Measurements from ENCODE around the gene JDP2.
"Not testable (repeated sequence)": the region's sequence is repeated elsewhere in the genome, so short reads cannot be mapped to it uniquely, and the experiment has no call there.

Gene JDP2

DNA sequence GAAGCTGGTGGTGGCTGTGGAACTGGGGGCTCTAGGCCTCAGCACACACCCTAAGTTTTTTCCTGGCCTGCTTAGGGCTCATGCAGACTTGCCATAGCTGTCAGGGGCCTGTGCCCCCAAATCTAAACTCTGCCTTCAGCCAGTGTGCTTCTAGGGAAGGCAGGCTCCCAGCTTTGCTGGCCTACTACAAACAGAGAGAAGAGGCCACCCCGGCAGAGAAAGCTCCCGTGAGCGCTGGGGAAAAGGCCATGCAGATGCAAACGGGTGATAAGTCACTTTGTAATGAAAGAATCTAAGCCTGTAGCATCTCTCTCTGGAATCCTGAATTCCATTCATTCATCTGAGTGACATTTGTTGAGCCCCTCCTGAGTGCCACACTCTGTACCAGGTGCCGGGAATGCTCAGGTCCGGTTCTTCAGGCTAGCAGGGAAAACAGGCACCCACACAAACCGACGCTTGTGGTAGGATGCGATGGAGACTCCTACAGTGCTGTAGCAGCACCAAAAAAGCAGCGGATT, 29.9 kb downstream of the JDP2 start:
- FAIRE-seq, result no peak

DNA sequence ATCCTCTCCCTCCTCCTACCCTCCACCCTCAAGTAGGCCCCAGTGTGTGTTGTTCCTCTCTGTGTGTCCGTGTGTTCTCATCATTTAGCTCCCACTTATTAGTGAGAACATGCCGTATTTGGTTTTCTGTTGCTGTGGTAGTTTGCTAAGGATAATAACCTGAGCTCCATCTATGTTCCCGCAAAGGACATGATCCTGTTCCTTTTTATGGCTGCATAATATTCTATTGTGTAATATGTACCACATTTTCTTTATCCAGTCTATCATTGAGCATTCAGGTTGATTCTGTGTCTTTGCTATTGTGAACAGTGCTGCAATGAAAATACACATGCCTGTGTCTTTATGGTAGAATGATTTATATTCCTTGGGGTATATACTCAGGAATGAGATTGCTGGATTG, 30.5 kb downstream of the JDP2 start:
- no peak for FAIRE-seq

DNA sequence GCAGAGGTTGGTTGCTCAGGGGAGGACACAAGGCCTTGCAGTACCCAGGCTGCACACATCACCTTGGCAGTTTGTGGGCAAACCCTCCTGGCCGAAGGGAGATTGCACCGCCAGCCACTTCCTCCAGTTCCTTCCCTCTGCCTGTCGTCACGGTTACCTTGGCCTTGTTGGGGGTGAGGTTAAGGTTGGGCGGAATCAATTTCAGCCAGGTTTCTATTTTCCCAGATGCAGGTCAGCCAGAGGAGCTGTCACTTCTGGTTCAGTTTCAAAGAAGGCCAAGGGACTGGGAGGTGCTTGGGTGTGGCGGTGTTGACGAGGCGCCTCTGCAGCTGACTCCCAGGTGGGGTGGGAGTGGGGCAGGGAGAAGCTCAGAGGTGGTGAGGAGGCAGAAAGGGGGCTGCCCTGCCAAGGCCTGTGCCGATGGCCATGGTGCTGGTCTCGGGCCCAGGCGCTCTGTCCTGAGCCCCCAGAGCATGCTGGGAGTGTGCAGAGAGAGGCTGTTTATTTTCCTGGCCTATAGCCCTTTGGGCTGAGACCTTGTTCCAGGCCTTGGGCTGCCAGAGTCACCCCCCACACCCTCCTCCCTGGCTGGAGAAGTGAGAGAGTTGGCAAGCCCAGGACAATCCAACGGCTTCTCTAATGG, 31.4 kb downstream of the JDP2 start:
- FAIRE-seq, result no peak

DNA sequence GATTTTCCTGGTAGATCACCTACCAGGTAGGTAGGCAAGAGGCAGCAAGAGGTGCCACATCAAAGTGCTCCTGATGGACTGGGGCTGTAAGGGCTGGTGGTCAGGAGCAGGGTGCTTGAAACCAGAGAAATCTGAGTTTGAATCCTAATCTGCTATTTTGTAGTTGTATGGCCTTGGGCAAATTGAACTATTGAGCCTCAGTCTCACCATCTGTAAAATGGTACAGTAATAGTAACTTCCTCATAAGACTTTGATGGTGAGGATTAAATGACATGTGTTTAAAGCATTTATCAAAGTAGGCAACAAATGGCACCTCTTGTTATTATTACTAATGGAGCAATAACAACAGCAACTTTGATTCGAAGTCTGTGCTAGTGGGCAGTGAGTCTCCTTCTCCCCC, 32.0 kb downstream of the JDP2 start:
- no peak for FAIRE-seq

DNA sequence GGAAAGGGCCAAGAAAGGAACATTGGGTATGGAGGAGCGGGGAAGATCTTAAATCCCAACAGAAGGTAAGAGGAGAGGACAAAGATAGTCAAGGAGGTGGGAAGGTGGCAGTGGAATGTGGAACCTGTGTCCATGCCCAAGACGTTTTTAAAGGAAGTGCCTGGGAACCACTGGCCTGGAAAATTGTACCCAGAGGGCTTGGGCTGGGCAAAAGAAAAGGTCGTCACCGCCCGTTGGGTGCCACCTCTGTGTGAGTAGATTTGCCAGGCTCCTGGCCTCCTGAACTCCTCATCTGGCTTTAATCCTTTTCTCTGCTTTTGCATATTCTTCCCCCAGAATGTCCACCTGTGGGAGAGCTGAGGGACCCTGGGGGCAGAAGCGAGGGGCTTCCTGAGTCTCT, 32.6 kb downstream of the JDP2 start:
- no peak for FAIRE-seq

DNA sequence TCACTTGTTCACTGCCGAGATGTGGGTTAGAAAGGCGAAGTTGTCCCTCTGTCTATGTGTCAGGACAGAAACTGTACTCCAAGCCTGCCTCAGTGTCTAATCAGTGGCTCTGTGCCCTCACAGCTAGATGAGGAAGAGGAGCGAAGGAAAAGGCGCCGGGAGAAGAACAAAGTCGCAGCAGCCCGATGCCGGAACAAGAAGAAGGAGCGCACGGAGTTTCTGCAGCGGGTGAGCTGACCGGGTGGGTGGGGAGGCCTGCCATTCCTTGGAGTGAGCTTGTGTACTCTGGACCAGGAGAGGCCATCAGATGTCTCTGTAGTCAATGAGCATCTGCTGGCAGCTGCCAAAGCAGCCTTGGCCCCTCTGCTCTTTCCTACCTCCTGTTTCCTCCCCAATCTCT, 33.5 kb downstream of the JDP2 start:
- no peak for FAIRE-seq

DNA sequence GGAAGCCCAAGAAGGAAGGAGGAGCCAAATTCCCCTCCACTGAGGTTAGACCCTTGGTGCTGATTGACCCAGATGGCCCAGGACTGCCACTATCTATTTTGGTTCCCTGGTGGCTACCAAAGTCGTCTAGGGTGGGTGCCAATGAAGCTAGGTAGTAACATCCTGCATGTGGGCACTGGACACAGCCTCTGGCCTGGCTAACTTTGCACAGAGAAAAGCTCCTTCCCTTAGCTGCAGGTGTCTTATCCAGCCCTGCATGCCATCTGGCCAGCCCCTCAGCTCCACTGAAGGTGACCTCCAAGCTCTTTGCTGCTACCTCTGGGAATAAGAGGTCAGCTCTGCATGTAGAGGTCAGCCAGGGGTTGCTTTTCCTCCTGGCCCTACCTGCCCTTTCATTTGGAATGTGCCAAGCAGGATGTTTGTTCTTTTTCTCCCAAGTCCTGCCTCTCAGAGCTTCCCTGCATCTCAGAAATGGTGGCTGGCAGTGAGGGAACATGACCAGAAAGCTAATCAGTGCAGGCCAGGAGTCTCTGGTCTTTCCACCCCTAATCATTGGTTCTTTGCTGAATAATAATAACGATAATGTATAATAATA, 34.0 kb downstream of the JDP2 start:
- no peak for FAIRE-seq

DNA sequence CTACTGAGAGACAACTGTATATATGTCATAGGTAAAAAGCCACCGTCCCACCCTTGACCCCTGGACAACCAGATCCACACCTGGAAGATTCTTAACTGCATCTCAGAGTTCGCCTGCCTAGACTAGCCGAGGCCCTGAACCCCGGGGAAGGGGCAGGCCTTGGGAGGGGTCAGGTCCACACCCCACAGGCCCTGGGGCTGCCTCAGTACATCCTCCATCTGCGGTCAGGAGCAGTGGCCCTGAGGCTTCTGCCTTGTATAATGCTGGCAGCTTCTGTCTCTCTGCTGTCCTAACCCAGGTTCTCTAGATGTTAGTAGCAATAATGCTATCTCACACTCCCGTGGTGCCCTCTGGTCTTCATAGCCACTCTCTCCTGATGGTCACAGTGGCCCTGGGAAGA, 36.8 kb downstream of the JDP2 start:
- no peak for FAIRE-seq

DNA sequence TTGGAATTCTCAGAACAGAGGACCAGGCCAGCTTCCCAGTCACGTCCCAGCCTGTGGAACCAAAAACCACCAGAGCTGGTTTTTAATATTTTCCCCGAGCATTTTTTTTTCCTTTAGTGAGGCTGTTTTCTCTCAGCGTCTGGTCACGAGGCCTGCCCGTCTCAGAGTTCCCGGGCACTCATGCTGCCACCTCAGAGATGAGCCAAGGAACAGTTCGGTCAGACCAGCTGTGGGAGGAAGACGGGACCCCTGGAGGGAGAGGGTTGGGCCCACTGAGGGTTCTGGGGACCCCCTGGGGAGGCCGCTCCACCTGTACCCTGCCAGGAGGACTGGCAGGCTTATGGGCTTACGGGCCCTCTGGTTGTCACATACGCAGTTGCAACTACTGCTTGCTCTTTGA, 39.9 kb downstream of the JDP2 start:
- no peak for FAIRE-seq

DNA sequence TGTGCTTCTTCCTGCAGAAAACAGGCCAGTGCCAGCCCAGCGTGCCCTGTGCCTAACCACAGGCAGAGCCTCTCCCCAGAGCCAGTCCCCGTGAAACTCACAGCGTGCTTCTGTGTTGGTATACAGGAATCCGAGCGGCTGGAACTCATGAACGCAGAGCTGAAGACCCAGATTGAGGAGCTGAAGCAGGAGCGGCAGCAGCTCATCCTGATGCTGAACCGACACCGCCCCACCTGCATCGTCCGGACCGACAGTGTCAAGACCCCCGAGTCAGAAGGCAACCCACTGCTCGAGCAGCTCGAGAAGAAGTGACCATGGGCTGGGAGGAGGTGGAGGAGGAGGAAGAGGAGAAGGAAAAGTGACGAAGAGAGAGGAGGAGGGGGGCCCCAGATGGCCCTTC, 41.3 kb downstream of the JDP2 start:
- no peak for FAIRE-seq

DNA sequence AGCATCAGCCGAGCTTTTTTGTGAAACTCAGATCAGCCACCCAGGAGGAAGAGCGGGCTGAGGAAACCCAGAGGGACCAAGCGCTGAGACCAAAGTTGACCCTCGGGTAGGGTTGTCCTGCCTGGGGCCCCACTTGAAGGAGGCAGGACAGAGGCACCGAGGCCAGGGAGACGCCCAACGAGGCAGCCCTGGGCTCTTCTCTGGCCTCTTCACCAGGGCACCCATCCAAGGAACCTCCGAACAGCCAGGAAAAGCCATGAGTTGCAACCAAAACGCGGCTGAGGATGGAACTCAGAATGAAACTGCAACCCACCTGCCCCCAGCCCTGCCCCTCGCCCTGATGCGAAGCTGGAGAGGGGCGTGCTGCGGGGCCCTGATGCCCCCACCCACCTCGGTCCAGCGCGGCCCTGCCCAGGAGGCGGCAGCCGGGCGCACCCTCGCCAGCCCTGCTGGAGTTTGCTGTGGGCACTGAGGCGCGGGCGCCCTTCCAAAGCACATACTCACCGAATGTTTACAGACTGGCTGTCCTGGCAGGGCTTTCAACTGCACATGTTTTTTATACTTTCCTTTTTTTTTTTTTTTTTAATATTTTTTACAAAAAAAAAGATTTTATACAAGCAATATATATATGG, 41.9 kb downstream of the JDP2 start:
- no peak for FAIRE-seq

DNA sequence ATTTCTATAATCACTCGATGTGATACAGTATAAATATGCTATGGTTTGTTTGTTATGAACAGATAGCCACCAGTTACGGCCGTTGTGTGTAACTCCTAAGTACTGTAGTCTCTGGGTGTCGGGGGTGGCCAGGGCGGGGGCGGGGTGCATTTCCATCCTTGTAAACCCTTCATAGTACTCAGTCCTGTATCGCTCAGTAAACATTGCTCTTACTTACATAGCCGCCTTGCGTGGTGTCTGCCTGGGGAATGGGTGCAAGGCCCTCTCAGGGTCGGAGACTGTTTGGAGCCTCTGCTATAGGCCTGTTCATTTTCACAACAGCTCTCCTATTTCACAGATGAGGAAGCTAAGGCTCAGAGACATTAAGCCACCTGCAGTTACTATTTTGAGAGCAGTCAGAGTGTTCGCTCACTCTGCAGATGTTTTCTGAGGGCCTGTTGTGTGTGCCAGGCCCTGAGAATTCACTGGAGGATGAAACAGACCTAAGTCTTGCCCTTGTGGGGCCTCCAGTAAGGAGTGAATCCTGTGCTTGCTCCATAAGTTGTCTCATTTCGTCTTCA, 42.5 kb downstream of the JDP2 start:
- no peak for FAIRE-seq

DNA sequence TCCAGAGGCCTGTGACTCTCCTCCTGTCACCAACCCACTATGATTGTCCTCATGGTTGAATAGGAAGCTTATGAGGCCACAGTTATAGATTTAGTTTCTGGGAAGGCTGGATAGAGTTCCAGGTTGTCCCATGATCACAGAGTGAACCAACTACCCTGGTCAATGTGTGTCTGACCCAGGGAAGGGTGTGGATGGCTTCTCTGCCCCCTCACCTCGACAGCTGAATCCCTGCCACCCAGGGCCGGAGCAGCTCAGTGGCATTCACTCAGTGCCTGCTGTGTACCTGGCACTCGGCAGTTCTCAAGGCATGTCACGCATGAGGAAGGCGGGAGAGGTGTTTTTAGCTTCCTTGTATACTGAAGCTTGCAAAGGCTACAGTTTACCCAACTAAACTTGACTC, 43.2 kb downstream of the JDP2 start:
- FAIRE-seq, result no peak

DNA sequence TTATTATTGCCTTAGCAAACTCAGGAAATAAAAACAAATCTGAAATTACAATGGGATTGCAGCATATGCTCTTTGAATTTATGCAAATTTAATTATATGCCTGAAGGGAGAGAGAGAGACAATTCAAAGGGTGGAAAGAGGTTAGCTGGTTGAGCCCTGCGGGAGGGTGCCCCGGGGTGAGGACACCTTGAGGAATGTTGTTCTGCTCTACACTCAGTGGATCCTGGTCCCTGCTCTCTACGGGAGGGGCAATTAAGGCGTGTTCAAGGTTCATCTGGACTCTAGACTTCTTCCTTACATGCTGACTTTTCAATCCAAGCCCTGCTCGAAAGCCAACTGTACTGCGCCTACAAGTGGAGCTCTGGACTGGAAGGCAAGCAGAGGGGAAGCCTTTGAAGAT, 46.3 kb downstream of the JDP2 start:
- not testable (repeated sequence) for FAIRE-seq

DNA sequence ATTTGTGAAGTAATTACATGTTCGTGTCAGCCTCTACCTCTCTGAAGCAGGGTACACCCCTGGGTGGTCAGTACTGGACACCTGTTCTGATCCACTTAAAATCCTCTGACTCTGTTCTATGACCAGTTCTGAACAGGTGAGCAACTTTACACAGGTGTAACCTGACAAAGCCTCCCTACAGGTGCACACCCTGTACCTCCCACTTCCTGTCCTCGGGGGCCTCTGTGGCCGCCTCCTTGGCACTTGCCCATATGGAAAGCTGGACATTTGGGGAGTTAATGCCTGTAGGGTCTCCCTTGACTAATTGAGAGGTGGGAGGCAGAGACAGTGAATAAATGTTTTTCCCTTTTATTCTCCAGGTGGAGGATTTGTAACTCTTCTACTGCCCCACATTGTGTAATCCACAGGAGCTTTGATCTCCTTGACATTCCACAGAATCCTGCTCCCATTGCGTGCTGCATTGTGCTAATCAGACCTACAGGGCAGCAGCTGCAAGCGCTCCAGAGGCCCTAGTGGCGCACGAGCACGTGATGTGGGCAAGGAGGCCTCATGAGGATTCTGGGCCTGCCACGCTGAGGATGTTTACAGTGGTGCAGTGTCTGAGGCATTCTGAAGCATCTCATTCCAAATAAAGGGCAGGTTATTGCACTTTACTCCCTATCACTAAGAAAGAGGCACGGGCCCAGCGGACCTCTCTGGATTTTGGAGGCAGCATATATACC, 48.6 kb downstream of the JDP2 start:
- FAIRE-seq, result no peak

DNA sequence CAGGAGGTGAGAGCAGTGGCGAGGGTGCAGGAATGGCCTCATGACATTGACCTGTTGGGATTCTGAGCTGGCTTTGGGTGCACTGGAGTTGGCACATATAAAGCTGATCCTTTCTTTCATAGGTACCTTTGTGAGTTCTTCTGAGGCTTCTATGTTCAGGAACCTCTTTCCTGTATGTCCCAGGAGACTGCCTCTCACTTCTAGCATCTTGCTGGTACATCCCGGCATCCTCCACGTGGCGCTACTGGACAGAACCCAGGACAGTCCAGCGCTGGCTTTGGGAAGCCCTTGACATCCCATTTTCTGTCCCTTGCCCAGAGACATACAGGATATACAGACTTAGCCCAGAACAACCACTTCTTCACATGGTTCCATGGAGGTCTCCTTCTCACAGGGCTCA, 50.1 kb downstream of the JDP2 start:
- no peak for FAIRE-seq

DNA sequence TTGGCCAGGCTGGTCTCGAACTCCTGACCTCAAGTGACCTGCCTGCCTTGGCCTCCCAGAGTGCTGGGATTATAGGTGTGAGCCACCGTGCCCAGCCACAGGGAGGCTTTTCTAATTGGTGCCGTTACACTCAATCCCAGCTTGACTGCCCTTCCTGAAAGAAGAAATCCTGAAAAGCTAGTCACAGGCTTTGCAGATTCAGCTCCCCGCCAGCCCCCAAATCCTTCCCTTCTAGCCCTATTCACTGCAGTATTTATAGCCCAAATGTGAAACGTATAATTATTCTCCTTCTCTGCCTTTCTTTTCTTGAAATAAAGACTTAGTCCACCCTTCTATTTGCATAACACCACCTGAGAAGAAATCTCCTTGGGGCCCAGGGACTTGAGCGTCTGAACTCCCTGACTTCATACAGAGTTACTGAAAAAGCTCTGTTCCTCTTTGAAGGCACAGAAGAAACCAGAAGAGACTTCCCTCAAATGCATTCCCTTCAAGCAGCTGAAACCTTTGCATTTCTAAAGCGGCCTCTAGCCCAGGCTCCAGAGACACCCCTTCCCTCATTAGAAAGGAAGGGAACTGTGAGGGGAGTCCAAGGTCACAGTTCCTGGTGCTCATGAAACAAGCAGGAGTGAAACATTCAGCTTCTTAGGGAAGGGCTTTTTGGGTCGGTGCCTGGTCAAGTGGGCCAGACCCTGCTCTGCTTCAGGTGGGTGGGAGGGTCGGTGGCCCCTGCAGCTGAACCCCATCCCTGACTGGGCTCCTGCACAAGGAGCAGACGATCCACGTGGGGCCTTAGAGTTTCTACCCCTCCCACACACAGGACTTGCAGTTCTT, 52.2 kb downstream of the JDP2 start:
- no peak for FAIRE-seq

DNA sequence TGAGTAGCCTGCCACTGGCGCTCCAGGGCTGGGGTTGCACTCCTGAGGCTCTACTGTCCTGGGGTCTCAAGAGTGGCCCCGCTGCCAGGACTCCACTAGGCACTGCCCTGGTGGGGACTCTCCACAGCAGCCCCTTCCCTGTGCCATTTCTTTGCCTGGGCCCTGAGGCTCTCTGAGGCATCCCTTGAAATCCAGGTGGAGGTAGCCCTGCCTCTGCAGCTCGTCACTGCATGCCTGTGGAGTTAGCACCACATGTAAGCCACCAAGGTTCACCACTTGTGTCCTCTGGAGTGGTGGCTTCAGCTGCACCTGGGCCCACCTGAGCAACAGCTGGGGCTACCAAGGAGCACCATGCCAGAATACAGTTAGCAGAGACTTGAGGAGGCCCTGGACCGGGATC, 54.5 kb downstream of the JDP2 start:
- no peak for FAIRE-seq

DNA sequence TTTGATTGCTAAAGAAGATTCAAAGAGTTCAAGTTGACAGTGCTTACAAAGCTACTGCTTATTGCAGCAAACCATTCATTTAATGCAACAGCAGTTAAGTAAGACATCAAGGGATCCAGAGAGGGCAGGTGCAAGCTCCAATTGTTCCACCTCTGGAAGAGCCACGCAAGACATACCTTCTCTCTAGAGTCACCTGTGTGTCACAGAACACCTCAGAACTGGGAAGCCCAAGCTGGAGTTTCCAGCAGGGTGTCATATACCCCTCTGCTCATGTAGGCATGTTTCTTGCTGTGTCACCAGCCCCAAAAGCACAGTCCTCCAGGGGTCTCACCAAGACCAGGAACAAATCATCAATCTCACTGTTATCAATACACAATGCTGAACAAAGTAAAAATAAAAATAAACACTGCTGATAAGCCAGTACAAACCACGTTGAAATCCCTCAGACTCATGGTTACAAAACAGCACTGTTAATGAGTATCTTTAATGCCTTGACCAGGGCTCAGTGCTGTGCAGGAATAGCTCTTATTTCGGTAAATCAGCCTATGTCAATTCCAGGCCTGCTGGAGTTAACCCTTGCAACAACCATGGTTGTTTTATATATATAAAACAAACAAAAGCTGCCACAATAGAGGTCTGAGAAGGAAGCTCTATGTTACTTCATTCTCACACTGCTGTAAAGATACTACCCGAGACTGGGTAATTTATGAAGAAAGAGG, 57.0 kb downstream of the JDP2 start:
- no peak for FAIRE-seq

DNA sequence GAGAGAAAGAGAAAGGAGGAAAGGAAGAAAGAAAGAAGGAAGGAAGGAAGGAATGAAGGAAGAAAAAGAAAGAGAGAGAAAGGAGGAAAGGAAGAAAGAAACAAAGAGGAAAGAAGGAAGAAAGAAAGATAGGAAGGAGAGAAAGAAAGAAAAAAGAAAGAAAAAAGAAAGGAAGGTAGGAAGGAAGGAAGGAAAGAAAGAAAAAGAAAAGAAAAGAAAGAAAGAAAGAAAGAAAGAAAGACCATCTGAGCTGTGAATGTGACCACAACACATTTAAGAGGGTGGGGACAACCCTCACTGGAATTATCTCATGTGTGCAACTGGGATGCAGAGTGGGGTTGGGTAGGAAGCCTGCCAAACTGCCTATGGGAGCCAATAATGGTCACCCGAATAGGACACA, 58.5 kb downstream of the JDP2 start:
- no peak for FAIRE-seq

DNA sequence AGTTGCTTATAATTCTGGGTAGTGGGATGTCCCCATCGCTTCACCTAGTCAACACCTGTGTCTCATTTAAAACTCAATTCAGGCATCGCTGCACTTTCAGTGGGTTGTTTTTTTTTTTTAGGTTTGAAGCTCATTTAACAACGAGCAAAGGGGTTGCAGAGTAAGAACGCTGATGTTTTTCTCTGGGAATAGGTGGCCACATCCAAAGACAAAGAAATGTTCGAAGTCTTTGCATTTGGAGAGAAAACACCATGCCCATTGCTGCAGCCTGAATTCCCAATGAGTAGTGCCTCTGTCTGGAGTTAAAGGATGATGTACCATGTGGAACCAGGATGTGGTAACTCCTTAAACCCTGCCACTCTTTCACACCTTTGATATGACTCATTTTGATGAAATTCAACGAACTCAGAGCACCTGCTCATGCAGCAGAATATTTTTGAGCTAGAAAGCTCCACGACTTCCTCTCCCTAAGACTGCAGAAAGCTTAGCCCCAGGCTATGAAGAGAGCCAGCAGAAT, 59.4 kb downstream of the JDP2 start:
- no peak for FAIRE-seq

DNA sequence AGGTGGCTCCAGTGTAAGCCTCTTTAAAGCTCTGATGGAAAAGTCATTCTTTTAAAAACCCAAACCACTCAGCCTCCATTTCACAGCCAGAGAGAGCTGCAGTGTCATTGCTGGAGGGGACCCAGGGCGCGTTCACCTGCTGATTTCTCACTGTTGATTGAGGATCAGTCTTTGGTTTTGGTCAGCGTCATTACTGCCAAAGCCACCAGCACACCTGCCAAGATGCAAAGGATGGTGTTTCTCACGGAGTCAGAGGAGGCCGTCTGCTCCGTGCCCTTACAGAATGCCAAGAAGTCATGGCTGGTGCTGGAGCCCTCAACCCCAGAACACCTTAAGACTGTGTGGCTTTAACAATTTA, 61.6 kb downstream of the JDP2 start:
- no peak for FAIRE-seq
